H9 (cell line): Measurements from ENCODE around the gene SMAD3. TPM values are rescaled to one million over a fixed set of nuclear protein-coding genes. Genes with fewer than 3 reads are reported as not detected.

Experiments used
- DNase-seq: peaks from one replicate; pipeline ENCODE4 v3.0.0-alpha.2; 2017
- H2AFZ ChIP-seq: one replicate; pipeline ENCODE4 v1.6.1; 2013; ENCODE audit warnings: mild to moderate bottlenecking, low read length, control low read depth, moderate library complexity
- H2AK5ac ChIP-seq: 2 replicates; pipeline ENCODE4 v1.6.1; 2013; ENCODE audit warnings: low read length, control low read depth, mixed read lengths; ENCODE audit not compliant: insufficient read length
- H2BK120ac ChIP-seq: one replicate; pipeline ENCODE4 v1.6.1; 2013; ENCODE audit warnings: low read depth, mild to moderate bottlenecking, low read length, control low read depth, inconsistent platforms; ENCODE audit not compliant: poor library complexity, severe bottlenecking
- H2BK12ac ChIP-seq: 2 replicates; pipeline ENCODE4 v1.6.1; 2013; ENCODE audit warnings: low read length, control low read depth, mixed read lengths, low read depth; ENCODE audit not compliant: insufficient read length
- H2BK15ac ChIP-seq: 2 replicates; pipeline ENCODE4 v1.6.1; 2013; ENCODE audit warnings: low read depth, low read length, control low read depth
- H2BK20ac ChIP-seq: one replicate; pipeline ENCODE4 v1.6.1; 2013; ENCODE audit warnings: low read depth, mild to moderate bottlenecking, low read length, control low read depth, inconsistent platforms; ENCODE audit not compliant: poor library complexity, severe bottlenecking
- H2BK5ac ChIP-seq: 2 replicates; pipeline ENCODE4 v1.6.1; 2013; ENCODE audit warnings: low read length, control low read depth, mixed read lengths; ENCODE audit not compliant: insufficient read length
- H3K14ac ChIP-seq: 2 replicates; pipeline ENCODE4 v1.6.1; 2013; ENCODE audit warnings: low read length, control low read depth; ENCODE audit not compliant: insufficient read depth
- H3K18ac ChIP-seq: 2 replicates; pipeline ENCODE4 v1.6.1; 2013; ENCODE audit warnings: low read depth, mild to moderate bottlenecking, mixed read lengths, low read length, control low read depth; ENCODE audit not compliant: insufficient read length
- H3K23ac ChIP-seq: 2 replicates; pipeline ENCODE4 v1.6.1; 2013; ENCODE audit warnings: low read length, control low read depth, mixed read lengths, low read depth; ENCODE audit not compliant: insufficient read length
- H3K23me2 ChIP-seq: 2 replicates; pipeline ENCODE4 v1.6.1; 2013; ENCODE audit warnings: low read depth, mild to moderate bottlenecking, mixed read lengths, low read length, control low read depth; ENCODE audit not compliant: insufficient read length, poor library complexity, severe bottlenecking
- H3K27ac ChIP-seq: 2 replicates; pipeline ENCODE4 v1.5.1; 2013; ENCODE audit warnings: low read length, control low read depth, mixed read lengths, low read depth; ENCODE audit not compliant: insufficient read length
- H3K27me3 ChIP-seq: 2 replicates; pipeline ENCODE4 v1.6.1; 2013; ENCODE audit warnings: low read length, control low read depth, inconsistent platforms; ENCODE audit not compliant: insufficient read depth
- H3K4ac ChIP-seq: 2 replicates; pipeline ENCODE4 v1.6.1; 2013; ENCODE audit warnings: low read depth, mild to moderate bottlenecking, control low read depth, inconsistent platforms, low read length, moderate library complexity
- H3K4me1 ChIP-seq: 2 replicates; pipeline ENCODE4 v1.6.1; 2013; ENCODE audit warnings: low read length, control low read depth, inconsistent platforms; ENCODE audit not compliant: insufficient read depth
- H3K4me2 ChIP-seq: 2 replicates; pipeline ENCODE4 v1.6.1; 2013; ENCODE audit warnings: low read length, control low read depth, mixed read lengths; ENCODE audit not compliant: insufficient read length, insufficient read depth
- H3K56ac ChIP-seq: 2 replicates; pipeline ENCODE4 v1.6.1; 2013; ENCODE audit warnings: low read depth, mild to moderate bottlenecking, mixed read lengths, low read length, control low read depth; ENCODE audit not compliant: insufficient read length
- H3K79me1 ChIP-seq: 2 replicates; pipeline ENCODE4 v1.6.1; 2013; ENCODE audit warnings: low read depth, mild to moderate bottlenecking, moderate library complexity, low read length, control low read depth, inconsistent platforms; ENCODE audit not compliant: insufficient read depth, poor library complexity, severe bottlenecking
- H3K79me2 ChIP-seq: 2 replicates; pipeline ENCODE4 v1.6.1; 2013; ENCODE audit warnings: low read length, control low read depth, inconsistent platforms; ENCODE audit not compliant: insufficient read depth
- H3K9ac ChIP-seq: 2 replicates; pipeline ENCODE4 v1.6.1; 2013; ENCODE audit warnings: low read length, control low read depth, mixed read lengths; ENCODE audit not compliant: insufficient read length; ENCODE audit errors: extremely low read depth
- H3K9me3 ChIP-seq: one replicate; pipeline ENCODE4 v1.6.1; 2013; ENCODE audit warnings: low read depth, low read length, inconsistent platforms; ENCODE audit not compliant: control insufficient read depth
- H3T11ph ChIP-seq: one replicate; pipeline ENCODE4 v1.6.1; 2013; ENCODE audit warnings: mild to moderate bottlenecking, low read length, control low read depth, inconsistent platforms
- H4K20me1 ChIP-seq: one replicate; pipeline ENCODE4 v1.6.1; 2013; ENCODE audit not compliant: control insufficient read depth, insufficient read length, insufficient read depth
- H4K5ac ChIP-seq: 2 replicates; pipeline ENCODE4 v1.6.1; 2013; ENCODE audit warnings: low read depth, mild to moderate bottlenecking, mixed read lengths, low read length, control low read depth; ENCODE audit not compliant: insufficient read length
- H4K8ac ChIP-seq: replicated peaks from 2 replicates; pipeline ENCODE4 v1.6.1; 2013; ENCODE audit warnings: low read length, control low read depth, mixed read lengths, low read depth; ENCODE audit not compliant: insufficient read length
- H4K91ac ChIP-seq: 2 replicates; pipeline ENCODE4 v1.6.1; 2013; ENCODE audit warnings: low read depth, mild to moderate bottlenecking, moderate library complexity, mixed read lengths, low read length, control low read depth; ENCODE audit not compliant: insufficient read length
- H3K27ac Mint-ChIP-seq, 3 experiments: 2 replicates in 2 of 3; 3 replicates in 1 of 3; pipeline ENCODE4 v1.8.0; 2020 to 2021; ENCODE audit warnings: mixed read lengths in 3 of 3, mild to moderate bottlenecking in 1 of 3, moderate library complexity in 1 of 3
- H3K27me3 Mint-ChIP-seq: 2 replicates; pipeline ENCODE4 v1.8.0; 2021; ENCODE audit warnings: low read depth, mild to moderate bottlenecking, moderate library complexity, mixed read lengths
- H3K36me3 Mint-ChIP-seq, 3 experiments: 2 replicates in 2 of 3; 3 replicates in 1 of 3; pipeline ENCODE4 v1.8.0; 2020 to 2021; ENCODE audit warnings: low read depth in 3 of 3, mixed read lengths in 3 of 3; ENCODE audit not compliant: insufficient read depth in 1 of 3
- H3K4me1 Mint-ChIP-seq, 2 experiments: 2 replicates each; pipeline ENCODE4 v1.8.0; 2020; ENCODE audit warnings: mixed read lengths in 2 of 2
- H3K4me3 Mint-ChIP-seq, 2 experiments: 2 replicates in 1 of 2; 3 replicates in 1 of 2; pipeline ENCODE4 v1.8.0; 2020 to 2021; ENCODE audit warnings: mild to moderate bottlenecking in 2 of 2, mixed read lengths in 2 of 2, moderate library complexity in 1 of 2
- H3K9me3 Mint-ChIP-seq, 2 experiments: 2 replicates in 1 of 2; 3 replicates in 1 of 2; pipeline ENCODE4 v1.8.0; 2020; ENCODE audit warnings: mild to moderate bottlenecking in 2 of 2, mixed read lengths in 2 of 2, moderate library complexity in 1 of 2
- WGBS: extraction: QIAGEN DNeasy Blood & Tissue Kit; methylation state at CpG from one replicate; pipeline ENCODE4 v1.1.7; 2013; ENCODE audit warnings: missing lambda C conversion rate, low lambda C conversion rate, mixed read lengths; ENCODE audit not compliant: insufficient read length; ENCODE audit errors: extremely low coverage; 5-methylcytosine and 5-hydroxymethylcytosine counted together
- total RNA-seq: library from RNA; stranded (reverse); gene quantifications from 2 replicates; pipeline ENCODE4 v1.2.1, GENCODE V29; 2021
- TF ChIP-seq, protein P1 (sequence below): fragments of 200-600 bp; sonication (generic); conservative IDR thresholded peaks from 3 replicates; pipeline ENCODE4 v1.8.0; 2021; ENCODE audit warnings: antibody characterized with exemption, mild to moderate bottlenecking

SMAD3 gene
- total RNA-seq, 1 experiment from 2014 or later, result 26.7 TPM

- H3K9ac ChIP-seq, result no peak overlapping the region
- no peaks in the 10 kb centered on the region for H3K4me1 Mint-ChIP-seq
- no peak overlapping the region for H3K56ac ChIP-seq
- H3K4me2 ChIP-seq, result no peak overlapping the region
- no peak overlapping the region for H2BK15ac ChIP-seq
- H3K27me3 Mint-ChIP-seq, result no peaks in the 10 kb centered on the region
- no peak overlapping the region for H2AFZ ChIP-seq
- H3K9me3 Mint-ChIP-seq, result no peaks in the 10 kb centered on the region
- no CpG with 5 or more reads among the region's 3 CpGs for WGBS
- no peak for DNase-seq
- H3K79me1 ChIP-seq, result no peaks in the 10 kb centered on the region
- H4K8ac ChIP-seq, result no peak overlapping the region
- H3K36me3 Mint-ChIP-seq, result peaks cover 6 to 56% (median 41%) of the 10 kb centered on the region in 3 experiments; a peak in 6 of 7 replicates
- H3K27ac Mint-ChIP-seq, result no peak overlapping the region
- no peak overlapping the region for H3K4ac ChIP-seq
- H3K23me2 ChIP-seq, result no peaks in the 10 kb centered on the region
- H4K91ac ChIP-seq, result no peak overlapping the region
- no peak overlapping the region for H3K27ac ChIP-seq
- H3T11ph ChIP-seq, result no peak overlapping the region
- no peak overlapping the region for H2AK5ac ChIP-seq
- no peaks in the 10 kb centered on the region for H4K20me1 ChIP-seq
- no peaks in the 10 kb centered on the region for H3K9me3 ChIP-seq
- no peak overlapping the region for H2BK5ac ChIP-seq
- no peaks in the 10 kb centered on the region for H3K27me3 ChIP-seq
- H2BK120ac ChIP-seq, result no peak overlapping the region
- H3K4me1 ChIP-seq, result no peaks in the 10 kb centered on the region
- H3K79me2 ChIP-seq, result no peaks in the 10 kb centered on the region
- H3K23ac ChIP-seq, result no peak overlapping the region
- H4K5ac ChIP-seq, result no peak overlapping the region
- H2BK12ac ChIP-seq, result no peak overlapping the region
- H3K18ac ChIP-seq, result no peak overlapping the region
- H3K14ac ChIP-seq, result no peak overlapping the region
- no peak overlapping the region for H2BK20ac ChIP-seq
- TF ChIP-seq, protein P1, sequence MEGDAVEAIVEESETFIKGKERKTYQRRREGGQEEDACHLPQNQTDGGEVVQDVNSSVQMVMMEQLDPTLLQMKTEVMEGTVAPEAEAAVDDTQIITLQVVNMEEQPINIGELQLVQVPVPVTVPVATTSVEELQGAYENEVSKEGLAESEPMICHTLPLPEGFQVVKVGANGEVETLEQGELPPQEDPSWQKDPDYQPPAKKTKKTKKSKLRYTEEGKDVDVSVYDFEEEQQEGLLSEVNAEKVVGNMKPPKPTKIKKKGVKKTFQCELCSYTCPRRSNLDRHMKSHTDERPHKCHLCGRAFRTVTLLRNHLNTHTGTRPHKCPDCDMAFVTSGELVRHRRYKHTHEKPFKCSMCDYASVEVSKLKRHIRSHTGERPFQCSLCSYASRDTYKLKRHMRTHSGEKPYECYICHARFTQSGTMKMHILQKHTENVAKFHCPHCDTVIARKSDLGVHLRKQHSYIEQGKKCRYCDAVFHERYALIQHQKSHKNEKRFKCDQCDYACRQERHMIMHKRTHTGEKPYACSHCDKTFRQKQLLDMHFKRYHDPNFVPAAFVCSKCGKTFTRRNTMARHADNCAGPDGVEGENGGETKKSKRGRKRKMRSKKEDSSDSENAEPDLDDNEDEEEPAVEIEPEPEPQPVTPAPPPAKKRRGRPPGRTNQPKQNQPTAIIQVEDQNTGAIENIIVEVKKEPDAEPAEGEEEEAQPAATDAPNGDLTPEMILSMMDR, result no peak
- no peak overlapping the region for H3K4me3 Mint-ChIP-seq
Observed at GRCh38 chr15:67232591-67232990, 167.2 kb downstream of the SMAD3 start.
